ENCODE data around the gene FOXL3.
"Not testable (repeated sequence)": the region's sequence is repeated elsewhere in the genome, so short reads cannot be mapped to it uniquely, and the experiment has no call there.

The FOXL3 gene

GRCh38 chr7:292226-292625 is 2.3 kb downstream of the FOXL3 start:
- DNase-seq = no peak

GRCh38 chr7:292826-293225 is 2.9 kb downstream of the FOXL3 start:
- no peak for DNase-seq

- DNase-seq = no peak
Observed at GRCh38 chr7:293681-294439, 3.9 kb downstream of the FOXL3 start.

GRCh38 chr7:294440-295154 is 4.6 kb downstream of the FOXL3 start:
- no peak for DNase-seq

- no peak for DNase-seq
Observed at GRCh38 chr7:295155-296154, 5.5 kb downstream of the FOXL3 start.

GRCh38 chr7:296373-296945 is 6.5 kb downstream of the FOXL3 start:
- no peak for DNase-seq

GRCh38 chr7:297141-297540 is 7.2 kb downstream of the FOXL3 start:
- not testable (repeated sequence) for DNase-seq

- no peak for DNase-seq
Observed at GRCh38 chr7:297611-298374, 7.8 kb downstream of the FOXL3 start.

GRCh38 chr7:298375-298702 is 8.4 kb downstream of the FOXL3 start:
- no peak for DNase-seq

GRCh38 chr7:298743-299142 is 8.8 kb downstream of the FOXL3 start:
- DNase-seq = no peak

GRCh38 chr7:299169-299568 is 9.2 kb downstream of the FOXL3 start:
- no peak for DNase-seq

- DNase-seq = no peak
Observed at GRCh38 chr7:299628-300027, 9.7 kb downstream of the FOXL3 start.

- DNase-seq = no peak
Observed at GRCh38 chr7:300048-300447, 10.1 kb downstream of the FOXL3 start.

- no peak for DNase-seq
Observed at GRCh38 chr7:300546-301290, 10.7 kb downstream of the FOXL3 start.

GRCh38 chr7:301291-302053 is 11.5 kb downstream of the FOXL3 start:
- no peak for DNase-seq

GRCh38 chr7:302054-302992 is 12.4 kb downstream of the FOXL3 start:
- DNase-seq = no peak

- DNase-seq = no peak
Observed at GRCh38 chr7:303425-303824, 13.5 kb downstream of the FOXL3 start.

GRCh38 chr7:303884-304573 is 14.1 kb downstream of the FOXL3 start:
- no peak for DNase-seq

Data from stimulated activated CD4-positive, alpha-beta T cell treated with anti-CD3 and anti-CD28 coated beads, Interleukin-2, amount 100 ng/mL, for 24 hours (primary cell).